Thoracic aorta (tissue), 2 donors: ENCODE measurements around the gene FYCO1. TPM values are rescaled to one million over a fixed set of nuclear protein-coding genes. Genes with fewer than 3 reads are reported as not detected.

ENCODE experiments used
- ATAC-seq: fragments of 150-250 bp; one replicate; pipeline ENCODE4 v1.8.0; 2017; ENCODE audit warnings: low read depth; ENCODE audit not compliant: insufficient number of reproducible peaks, low FRiP score
- DNase-seq: peaks from one replicate; pipeline ENCODE4 v3.0.0-alpha.2; 2020; ENCODE audit warnings: low spot score
- H3K27ac ChIP-seq, 2 donors: fragments of 200-600 bp; sonication (generic); 1 replicate in 1 of 2; 2 replicates in 1 of 2; pipeline ENCODE4 v1.5.1; 2016; ENCODE audit warnings: mild to moderate bottlenecking in 2 of 2, moderate library complexity in 2 of 2
- H3K27me3 ChIP-seq: fragments of 200-600 bp; sonication (generic); replicated peaks from 2 replicates; pipeline ENCODE4 v1.6.0; 2016; ENCODE audit warnings: mild to moderate bottlenecking; ENCODE audit not compliant: insufficient read depth
- H3K36me3 ChIP-seq: fragments of 200-600 bp; sonication (generic); one replicate; pipeline ENCODE4 v1.5.1; 2016
- H3K4me1 ChIP-seq, 2 donors: fragments of 200-600 bp; sonication (generic); 1 replicate in 1 of 2; 2 replicates in 1 of 2; pipeline versions ENCODE4 v1.5.1 to v1.6.0; 2016; ENCODE audit warnings: low read depth in 2 of 2, mild to moderate bottlenecking in 1 of 2; ENCODE audit not compliant: control insufficient read depth in 1 of 2
- H3K4me3 ChIP-seq: fragments of 200-600 bp; sonication (generic); 2 replicates; pipeline ENCODE4 v1.5.1; 2016; ENCODE audit warnings: mild to moderate bottlenecking
- H3K9me3 ChIP-seq: fragments of 200-600 bp; sonication (generic); 2 replicates; pipeline ENCODE4 v1.5.1; 2016
- CTCF ChIP-seq: fragments of 200-600 bp; sonication (generic); IDR thresholded peaks from one replicate; pipeline ENCODE4 v1.5.1; 2019; ENCODE audit warnings: antibody characterized with exemption
- total RNA-seq, 2 donors: library from RNA; depleted of rRNA; stranded (reverse); fragments of >200 nt; gene quantifications; one replicate each; pipeline versions ENCODE4 v1.1.0 to v1.2.3, GENCODE V29; 2016

FYCO1 gene
- total RNA-seq, 2 donors from 2014 or later, result 70.4 to 86.1 TPM

DNA sequence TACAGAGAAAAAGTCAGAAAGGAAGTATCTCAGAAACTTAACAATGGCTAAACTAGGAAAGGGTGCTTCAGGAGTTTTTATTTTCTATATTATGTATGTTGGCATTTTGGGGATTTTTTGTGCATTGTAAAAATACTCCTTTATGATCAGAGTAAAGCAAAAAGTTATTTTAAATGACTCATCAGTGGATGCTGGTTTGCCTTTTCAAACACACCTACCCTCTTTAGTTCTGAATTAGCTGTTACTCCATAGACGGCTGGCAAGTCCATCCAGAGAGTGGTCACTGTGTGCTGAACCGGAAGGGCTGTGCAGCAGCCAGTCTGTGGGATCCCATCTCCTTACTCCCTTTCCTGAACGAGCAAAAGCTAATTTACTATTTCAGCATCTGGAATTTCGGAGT lies 108.3 kb downstream of the FYCO1 start:
- no peak for ATAC-seq
- no peaks in the 10 kb centered on the region for H3K9me3 ChIP-seq
- no peaks in the 10 kb centered on the region for H3K27me3 ChIP-seq
- H3K4me1 ChIP-seq, result no peaks in the 10 kb centered on the region
- H3K27ac ChIP-seq, result no peak overlapping the region
- no peak for TF ChIP-seq CTCF
- no peak overlapping the region for H3K4me3 ChIP-seq
- no peaks in the 10 kb centered on the region for H3K36me3 ChIP-seq
- DNase-seq, result no peak

GRCh38 chr3:45885979-45886705 lies 109.5 kb downstream of the FYCO1 start, which contains the start of gene CCR9:
TSS of gene CCR9 (plus strand) at chr3:45886543. CDS start at chr3:45894934, 8,391 bp downstream.
- ATAC-seq (no peak), DNase-seq (no peak)
- Histone ChIP-seq H3K9me3 (no peaks in the 10 kb centered on the region), H3K4me3 (no peak within 1 kb of the TSS), H3K4me1 (no peaks in the 10 kb centered on the region), H3K36me3 (no peaks in the 10 kb centered on the region), H3K27me3 (no peaks in the 10 kb centered on the region), H3K27ac (no peak within 1 kb of the TSS)
- no peak for TF ChIP-seq CTCF

DNA sequence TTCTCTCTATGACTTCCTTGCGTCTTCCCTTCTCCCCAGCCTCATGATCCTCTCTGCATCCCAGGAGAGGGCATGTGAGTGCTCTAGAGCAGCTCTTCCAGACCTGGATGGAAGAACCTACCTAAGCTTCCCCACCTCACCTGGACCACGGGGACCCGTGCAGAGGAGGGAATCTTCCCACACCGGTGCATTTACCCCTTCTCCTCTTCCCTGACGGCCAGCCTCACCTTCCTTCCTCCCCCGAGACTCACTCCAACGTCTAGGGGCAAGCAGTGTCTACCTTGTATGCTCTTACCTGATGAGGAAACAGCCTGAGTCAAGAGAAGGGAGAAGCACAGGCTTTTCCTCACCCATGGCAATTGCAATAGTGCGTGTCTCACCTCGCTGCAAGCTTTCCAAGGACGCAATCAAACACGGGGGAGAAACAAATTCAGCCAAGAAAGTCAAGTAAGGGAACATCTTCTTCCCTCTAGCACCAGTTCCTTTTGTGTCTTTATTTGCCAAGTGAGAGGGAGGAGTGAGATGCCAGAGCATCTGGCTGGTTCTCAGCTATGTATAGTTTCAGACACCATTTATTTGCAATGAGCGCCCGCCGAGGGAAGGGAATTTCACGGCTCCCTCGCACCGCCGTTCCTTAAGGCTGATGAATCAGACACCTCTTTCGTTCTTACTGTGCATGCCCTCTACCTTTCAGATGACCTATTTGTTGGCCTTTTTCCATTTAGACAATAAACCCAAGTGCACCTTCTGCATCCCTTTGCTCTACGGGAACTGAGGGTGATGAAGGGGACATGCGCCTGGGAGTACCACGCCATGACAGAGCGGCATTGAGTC lies 111.0 kb downstream of the FYCO1 start:
- H3K4me1 ChIP-seq, result no peaks in the 10 kb centered on the region
- no peak for ATAC-seq
- no peaks in the 10 kb centered on the region for H3K36me3 ChIP-seq
- no peak overlapping the region for H3K4me3 ChIP-seq
- H3K9me3 ChIP-seq, result no peaks in the 10 kb centered on the region
- no peak for TF ChIP-seq CTCF
- DNase-seq, result no peak
- no peak overlapping the region for H3K27ac ChIP-seq
- no peaks in the 10 kb centered on the region for H3K27me3 ChIP-seq

- Histone ChIP-seq H3K36me3 (no peaks in the 10 kb centered on the region), H3K4me3 (no peak overlapping the region), H3K27me3 (no peaks in the 10 kb centered on the region), H3K9me3 (no peaks in the 10 kb centered on the region), H3K27ac (no peak overlapping the region), H3K4me1 (no peaks in the 10 kb centered on the region)
- no peak for DNase-seq
- TF ChIP-seq CTCF, result no peak
- no peak for ATAC-seq
These were observed 114.3 kb downstream of the FYCO1 start for GRCh38 chr3:45881078-45882022.
